Measurements from ENCODE around the gene CHID1.

The CHID1 gene

DNA sequence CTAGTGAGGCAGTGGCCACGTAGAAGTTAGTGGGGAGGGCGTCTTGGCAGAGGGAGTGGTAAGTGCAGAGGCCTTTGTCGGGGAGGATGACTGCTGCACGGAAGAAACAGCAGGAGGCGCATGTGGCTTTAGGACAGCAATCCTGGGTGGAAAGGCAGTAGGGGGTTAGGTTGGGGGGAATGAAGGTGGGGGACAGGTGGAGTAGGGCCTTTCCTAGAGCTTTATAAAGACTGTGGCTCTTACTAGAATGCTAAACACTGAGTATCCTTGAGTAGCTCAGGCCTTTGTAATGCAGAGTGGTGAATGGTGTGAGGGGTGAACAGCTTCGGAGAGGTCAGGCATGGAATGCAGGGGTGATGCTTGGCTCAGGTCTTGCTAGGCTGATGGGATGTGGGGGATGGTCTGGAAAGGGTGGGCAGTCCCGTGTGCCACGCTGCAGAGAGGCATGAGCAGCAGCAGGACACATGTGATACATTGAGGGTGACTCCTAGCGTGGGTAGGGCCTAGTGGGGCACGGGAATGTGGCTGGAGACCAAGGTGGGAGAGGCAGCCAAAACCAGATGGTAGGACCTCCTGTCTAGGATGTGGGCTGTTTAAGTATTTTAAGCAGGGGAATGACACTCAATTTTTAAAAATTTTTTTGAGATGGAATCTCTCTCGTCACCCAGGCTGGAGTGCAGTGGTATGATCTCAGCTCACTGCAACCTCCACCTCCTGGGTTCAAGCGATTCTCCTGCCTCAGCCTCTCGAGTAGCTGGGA is 34.3 kb upstream of the CHID1 start:
- peaks cover 14% of the 10 kb centered on the region for H3K36me3 Mint-ChIP-seq (ENCODE audit: insufficient read depth)
- DNase-seq (no peak), ATAC-seq (replicated peaks) (no peak)
- H3K27ac Mint-ChIP-seq: peak overlapping the region in 1 of 2 donors; percentile 87
- H3K27me3 Mint-ChIP-seq: no peaks in the 10 kb centered on the region
- H3K4me1 Mint-ChIP-seq (ENCODE audit: low read depth in 2 of 2): peaks cover 39 to 53% of the 10 kb centered on the region in 2 donors
- H3K9me3 Mint-ChIP-seq: peaks cover 0 to 2% of the 10 kb centered on the region in 2 donors
- no peak overlapping the region for H3K4me3 Mint-ChIP-seq

DNA sequence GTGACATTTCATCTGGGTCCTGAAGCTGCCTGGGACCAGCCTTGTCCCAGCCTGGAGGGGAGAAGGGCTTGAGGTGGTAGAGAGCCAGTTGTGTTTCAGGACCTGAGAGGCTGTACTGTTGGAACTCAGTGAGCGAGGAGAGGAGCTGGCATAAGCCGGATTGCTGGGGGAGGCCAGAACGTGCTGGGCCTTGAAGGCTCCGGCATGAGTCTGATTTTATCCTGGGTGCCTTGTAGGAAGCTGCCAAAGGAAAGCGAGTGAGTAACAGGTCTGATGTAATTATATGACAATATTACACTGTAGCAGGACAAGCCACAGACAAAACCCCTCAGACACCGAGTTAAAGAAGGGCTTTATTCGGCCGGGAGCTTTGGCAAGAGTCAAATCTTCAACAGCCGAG is 32.2 kb upstream of the CHID1 start:
- Mint-ChIP-seq H3K4me3 (no peak overlapping the region), H3K36me3 (ENCODE audit: insufficient read depth) (peaks cover 16% of the 10 kb centered on the region), H3K27ac (peak overlapping the region in 1 of 2 donors; percentile 38), H3K4me1 (ENCODE audit: low read depth in 2 of 2) (peaks cover 41 to 64% of the 10 kb centered on the region in 2 donors), H3K9me3 (no peaks in the 10 kb centered on the region), H3K27me3 (no peaks in the 10 kb centered on the region)
- no peak for DNase-seq
- no peak for ATAC-seq (replicated peaks)

DNA sequence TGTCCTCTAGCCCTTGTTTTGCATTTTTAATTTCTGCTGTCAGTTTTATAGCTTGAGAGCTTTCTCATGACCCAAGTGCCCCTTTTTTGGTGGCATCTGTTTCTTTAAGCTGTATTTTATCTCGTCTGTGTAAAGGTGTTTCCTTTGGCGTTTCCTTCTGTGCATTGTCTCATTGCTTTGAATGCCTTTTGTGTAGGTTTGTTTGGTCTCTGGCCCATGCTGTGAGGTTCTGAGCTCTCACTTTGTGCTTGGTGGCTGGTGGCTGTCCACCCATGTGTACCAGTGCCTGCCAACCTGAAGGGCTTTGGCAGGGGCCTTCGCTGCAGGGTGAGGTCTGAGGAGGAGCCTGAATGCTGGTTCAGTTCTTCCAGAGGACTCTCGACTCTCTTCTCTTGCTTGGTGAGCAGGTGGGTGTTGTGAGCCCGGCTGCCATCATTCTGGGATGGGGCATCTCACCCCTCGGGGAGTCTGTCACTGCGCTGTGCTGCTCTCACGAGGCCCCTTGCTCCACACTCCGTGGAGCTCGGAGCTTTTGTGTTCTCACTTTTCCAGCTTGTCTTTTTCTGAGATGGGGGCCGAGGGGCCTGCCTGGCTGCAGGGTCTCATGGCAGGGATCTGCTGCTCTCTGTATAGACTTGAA is 30.0 kb upstream of the CHID1 start:
- H3K36me3 Mint-ChIP-seq (ENCODE audit: insufficient read depth): peaks cover 15% of the 10 kb centered on the region
- H3K27ac Mint-ChIP-seq: peak overlapping the region; percentile 54 to 67
- peaks cover 40 to 70% of the 10 kb centered on the region in 2 donors for H3K4me1 Mint-ChIP-seq (ENCODE audit: low read depth in 2 of 2)
- H3K4me3 Mint-ChIP-seq: peak overlapping the region in 1 of 2 donors; percentile 31
- H3K27me3 Mint-ChIP-seq: no peaks in the 10 kb centered on the region
- no peak for DNase-seq
- ATAC-seq (replicated peaks): no peak
- no peaks in the 10 kb centered on the region for H3K9me3 Mint-ChIP-seq

DNA sequence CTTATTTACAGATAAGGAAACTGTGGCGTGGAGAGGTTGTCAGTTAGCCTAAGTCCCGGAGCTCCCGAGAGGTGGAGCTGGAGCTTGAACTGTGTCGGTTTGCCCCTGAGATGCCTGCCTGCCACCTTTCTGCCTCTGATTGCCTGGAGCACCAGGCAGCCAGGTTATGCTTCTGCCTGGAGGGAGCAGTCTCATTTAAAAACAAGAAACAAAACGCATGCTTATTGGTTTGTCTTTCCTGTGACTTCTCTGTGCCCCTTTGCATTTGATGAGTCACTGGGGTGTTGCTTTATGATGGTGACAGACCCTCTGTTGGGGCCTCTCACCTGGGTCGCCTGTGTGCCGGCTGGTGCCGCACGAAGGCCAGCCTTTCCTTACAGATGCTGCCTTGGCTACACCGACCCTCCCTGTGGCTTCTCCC is 27.2 kb upstream of the CHID1 start:
- no peak overlapping the region for H3K4me3 Mint-ChIP-seq
- peaks cover 34 to 66% of the 10 kb centered on the region in 2 donors for H3K4me1 Mint-ChIP-seq (ENCODE audit: low read depth in 2 of 2)
- ATAC-seq (replicated peaks) (no peak), DNase-seq (no peak)
- no peaks in the 10 kb centered on the region for H3K27me3 Mint-ChIP-seq
- no peak overlapping the region for H3K27ac Mint-ChIP-seq
- peaks cover 13% of the 10 kb centered on the region for H3K36me3 Mint-ChIP-seq (ENCODE audit: insufficient read depth)
- H3K9me3 Mint-ChIP-seq: no peaks in the 10 kb centered on the region

DNA sequence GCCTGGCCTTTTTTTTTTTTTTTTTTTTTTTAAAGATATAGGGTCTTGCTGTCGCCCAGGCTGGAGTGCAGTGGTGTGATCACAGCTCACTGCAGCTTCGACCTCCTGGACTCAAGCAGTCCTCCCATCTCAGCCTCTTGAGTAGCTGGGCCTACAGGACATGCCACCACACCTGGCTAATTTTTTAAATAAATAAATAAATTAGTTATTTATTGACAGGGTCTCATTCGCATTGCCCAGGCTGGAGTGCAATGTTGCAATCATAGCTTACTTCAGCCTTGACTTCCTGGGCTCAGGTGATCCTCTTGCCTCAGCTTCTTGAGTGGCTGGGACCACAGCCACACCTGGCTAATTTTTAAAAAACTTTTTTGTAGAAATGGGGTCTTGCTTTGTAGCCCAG is 25.6 kb upstream of the CHID1 start:
- no peak overlapping the region for H3K4me3 Mint-ChIP-seq
- H3K27ac Mint-ChIP-seq: peak overlapping the region in 1 of 2 donors; percentile 52
- H3K9me3 Mint-ChIP-seq: no peaks in the 10 kb centered on the region
- no peaks in the 10 kb centered on the region for H3K27me3 Mint-ChIP-seq
- ATAC-seq (replicated peaks) (no peak), DNase-seq (no peak)
- H3K4me1 Mint-ChIP-seq (ENCODE audit: low read depth in 2 of 2): peaks cover 32 to 63% of the 10 kb centered on the region in 2 donors
- peaks cover 16% of the 10 kb centered on the region for H3K36me3 Mint-ChIP-seq (ENCODE audit: insufficient read depth)

DNA sequence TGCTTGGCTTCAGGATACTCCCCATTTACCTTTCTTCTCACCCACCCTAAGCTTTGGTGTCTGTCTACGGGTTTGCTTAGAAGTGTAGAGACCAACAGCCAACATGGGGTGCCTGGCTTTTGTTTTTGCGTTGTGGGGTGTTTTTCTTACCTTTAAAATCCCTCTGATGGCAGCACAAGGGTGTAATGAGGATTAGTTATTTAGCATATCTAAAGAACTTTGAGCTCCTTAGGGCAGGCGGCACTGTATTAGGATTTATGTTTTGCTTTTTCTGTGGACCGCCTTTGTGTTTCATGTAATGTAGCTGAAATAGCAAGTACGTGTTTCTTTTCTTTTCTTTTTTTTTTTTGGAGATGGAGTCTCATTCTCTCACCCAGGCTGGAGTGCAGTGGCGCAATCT is 23.9 kb upstream of the CHID1 start:
- Mint-ChIP-seq H3K4me1 (ENCODE audit: low read depth in 2 of 2) (peaks cover 26 to 52% of the 10 kb centered on the region in 2 donors), H3K9me3 (no peaks in the 10 kb centered on the region), H3K27ac (no peak overlapping the region), H3K27me3 (no peaks in the 10 kb centered on the region), H3K36me3 (ENCODE audit: insufficient read depth) (peaks cover 16% of the 10 kb centered on the region), H3K4me3 (no peak overlapping the region)
- no peak for DNase-seq
- ATAC-seq (replicated peaks): no peak

DNA sequence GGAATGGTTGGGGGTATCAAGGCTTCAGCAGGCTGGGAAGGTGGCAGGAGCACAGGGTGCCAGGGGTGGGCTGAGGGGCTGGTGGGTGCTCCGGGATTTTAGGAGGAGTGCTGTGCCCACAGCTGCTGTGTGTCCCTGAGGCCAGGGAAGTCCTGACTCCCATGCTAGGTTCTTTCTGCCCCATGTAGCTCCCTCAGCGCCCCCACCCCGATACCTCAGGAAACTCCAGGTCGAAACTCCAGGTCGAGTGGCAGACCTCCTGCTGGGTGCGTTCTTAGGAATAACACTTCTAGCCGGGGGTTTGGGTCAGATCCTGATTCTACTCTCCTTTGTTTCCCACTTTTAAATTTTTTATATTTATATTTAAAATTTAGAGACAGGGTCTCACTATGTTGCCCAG is 23.3 kb upstream of the CHID1 start:
- Mint-ChIP-seq H3K27ac (peak overlapping the region in 1 of 2 donors; percentile 74), H3K4me1 (ENCODE audit: low read depth in 2 of 2) (peaks cover 28 to 47% of the 10 kb centered on the region in 2 donors), H3K36me3 (ENCODE audit: insufficient read depth) (peaks cover 19% of the 10 kb centered on the region), H3K9me3 (no peaks in the 10 kb centered on the region), H3K4me3 (no peak overlapping the region), H3K27me3 (no peaks in the 10 kb centered on the region)
- ATAC-seq (replicated peaks) (no peak), DNase-seq (no peak)

DNA sequence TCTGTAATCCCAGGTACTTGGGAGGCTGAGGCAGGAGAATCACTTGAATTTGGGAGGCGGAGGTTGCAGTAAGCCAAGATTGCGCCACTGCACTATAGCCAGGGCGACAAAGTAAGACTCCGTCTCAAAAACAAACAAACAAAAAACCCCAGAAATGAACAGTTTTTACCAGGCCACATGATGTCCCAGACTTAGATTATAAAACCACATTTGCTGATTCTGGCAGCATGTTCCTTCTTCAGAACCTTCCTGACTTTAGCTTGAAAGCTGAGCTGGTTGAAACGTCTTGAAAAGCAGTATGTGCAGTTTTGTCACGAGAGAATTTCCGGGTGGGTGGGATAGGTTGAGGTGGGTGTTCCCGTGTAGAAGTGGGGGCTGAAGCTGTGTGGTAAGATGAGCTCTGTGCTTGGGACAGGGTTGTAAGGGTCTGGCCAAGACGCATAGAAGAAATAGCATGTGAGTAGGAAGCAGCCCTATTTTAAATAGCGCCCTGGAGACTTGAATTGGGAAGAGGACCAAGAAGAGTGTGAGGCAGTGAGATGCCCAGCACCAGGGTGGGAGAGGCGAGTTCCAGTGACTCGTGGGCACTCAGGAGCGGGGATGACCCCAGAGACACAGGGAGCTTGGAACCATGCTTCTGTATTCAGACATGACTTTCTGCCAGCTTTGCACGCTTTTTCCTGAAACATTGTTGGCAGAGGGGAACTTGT is 22.7 kb upstream of the CHID1 start:
- H3K9me3 Mint-ChIP-seq: no peaks in the 10 kb centered on the region
- DNase-seq (no peak), ATAC-seq (replicated peaks) (no peak)
- H3K4me3 Mint-ChIP-seq: no peak overlapping the region
- H3K4me1 Mint-ChIP-seq (ENCODE audit: low read depth in 2 of 2): peaks cover 32 to 49% of the 10 kb centered on the region in 2 donors
- peak overlapping the region in 1 of 2 donors; percentile 74 for H3K27ac Mint-ChIP-seq
- peaks cover 17% of the 10 kb centered on the region for H3K36me3 Mint-ChIP-seq (ENCODE audit: insufficient read depth)
- no peaks in the 10 kb centered on the region for H3K27me3 Mint-ChIP-seq

DNA sequence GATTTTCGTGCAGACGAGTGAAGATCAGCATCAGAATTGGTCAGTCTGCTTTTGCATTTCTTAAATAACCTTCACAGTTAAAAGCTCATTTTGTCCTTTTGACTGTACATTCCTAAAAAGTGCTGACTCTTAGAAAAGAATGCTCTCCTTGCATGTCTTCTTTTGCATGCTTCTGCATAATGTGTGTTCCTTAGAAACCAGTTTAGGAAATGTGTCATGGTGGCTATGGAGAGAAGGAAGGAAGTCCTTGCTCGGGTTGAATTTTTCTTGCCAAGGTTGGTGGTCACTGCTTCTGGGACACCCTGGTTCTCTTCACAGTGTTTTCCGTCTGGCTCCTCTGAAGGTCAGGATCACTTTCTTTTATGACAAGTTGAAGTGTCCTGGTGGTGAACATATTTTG is 21.8 kb upstream of the CHID1 start:
- H3K9me3 Mint-ChIP-seq: no peaks in the 10 kb centered on the region
- DNase-seq (no peak), ATAC-seq (replicated peaks) (no peak)
- H3K4me1 Mint-ChIP-seq (ENCODE audit: low read depth in 2 of 2): peaks cover 37 to 48% of the 10 kb centered on the region in 2 donors
- H3K4me3 Mint-ChIP-seq: no peak overlapping the region
- H3K27ac Mint-ChIP-seq: peak overlapping the region in 1 of 2 donors; percentile 74
- peaks cover 20% of the 10 kb centered on the region for H3K36me3 Mint-ChIP-seq (ENCODE audit: insufficient read depth)
- no peaks in the 10 kb centered on the region for H3K27me3 Mint-ChIP-seq

DNA sequence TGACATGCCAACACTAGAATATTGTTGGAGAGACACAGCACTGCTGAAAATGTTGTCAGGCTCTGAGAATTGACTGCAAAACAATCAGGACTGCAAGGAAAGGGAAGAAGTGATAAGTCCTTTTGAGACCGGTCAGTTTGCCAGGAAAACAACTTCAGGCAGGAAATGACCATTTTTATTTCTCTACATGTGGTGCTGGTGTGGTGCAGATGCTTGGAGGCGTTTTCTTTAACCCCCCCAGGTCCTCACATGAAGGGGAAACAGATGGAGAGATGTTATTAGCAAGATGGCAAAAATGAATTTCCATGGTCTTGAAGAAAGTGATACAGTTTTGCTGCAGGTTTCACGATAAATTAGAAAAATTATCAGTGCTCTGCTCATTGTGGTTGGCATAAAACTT is 20.8 kb upstream of the CHID1 start:
- Mint-ChIP-seq H3K4me1 (ENCODE audit: low read depth in 2 of 2) (peaks cover 47 to 50% of the 10 kb centered on the region in 2 donors), H3K27ac (peak overlapping the region in 1 of 2 donors; percentile 45), H3K4me3 (no peak overlapping the region)

DNA sequence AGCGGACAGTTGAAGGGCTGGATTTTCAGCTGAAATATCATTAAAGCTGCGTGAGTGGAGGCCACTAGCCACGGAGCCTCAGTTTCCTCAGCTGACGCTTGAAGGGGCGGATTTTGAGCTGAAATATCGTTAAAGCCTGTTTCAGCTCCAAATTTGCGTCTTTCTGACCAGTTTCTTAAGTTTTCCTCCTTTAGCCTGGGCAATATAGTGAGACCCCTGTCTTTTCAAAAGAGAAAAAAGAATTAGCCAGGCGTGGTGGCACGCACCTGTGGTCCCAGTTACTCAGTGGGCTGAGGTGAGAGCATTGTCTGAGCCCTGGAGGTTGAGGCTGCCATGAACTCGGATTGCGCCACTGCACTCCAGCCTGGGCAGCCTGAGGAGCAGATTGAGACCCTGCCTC is 18.8 kb upstream of the CHID1 start:
- no peak for DNase-seq
- Mint-ChIP-seq H3K4me1 (ENCODE audit: low read depth in 2 of 2) (peaks cover 43 to 45% of the 10 kb centered on the region in 2 donors), H3K9me3 (no peaks in the 10 kb centered on the region), H3K27me3 (no peaks in the 10 kb centered on the region), H3K36me3 (ENCODE audit: insufficient read depth) (peaks cover 36% of the 10 kb centered on the region), H3K4me3 (no peak overlapping the region), H3K27ac (peak overlapping the region in 1 of 2 donors; percentile 32)
- ATAC-seq (replicated peaks): no peak

More for the DNA sequence above, 20.8 kb upstream of the CHID1 start:
- no peak for ATAC-seq (replicated peaks)
- Mint-ChIP-seq H3K27me3 (no peaks in the 10 kb centered on the region), H3K9me3 (no peaks in the 10 kb centered on the region), H3K36me3 (ENCODE audit: insufficient read depth) (peaks cover 30% of the 10 kb centered on the region)
- DNase-seq: no peak

DNA sequence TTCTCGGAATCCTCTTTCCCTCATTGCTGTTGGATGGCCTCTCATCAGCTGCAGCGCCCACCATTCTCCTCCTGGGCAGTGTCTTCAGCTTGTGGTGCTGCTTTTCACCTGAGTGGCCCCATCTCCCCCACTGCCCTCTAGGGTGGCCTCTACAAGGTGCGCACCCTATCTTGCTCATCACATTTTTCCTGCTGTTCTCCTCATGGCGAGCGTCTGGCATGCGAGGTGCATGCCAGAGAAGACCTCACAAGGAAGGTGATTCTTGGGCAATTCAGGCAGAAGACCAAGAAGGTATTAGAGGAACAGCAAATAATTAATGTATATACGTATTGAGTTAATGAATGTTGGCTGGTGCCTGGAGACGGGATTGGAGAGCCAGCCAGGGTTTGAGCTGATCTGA is 18.2 kb upstream of the CHID1 start:
- Mint-ChIP-seq H3K9me3 (no peaks in the 10 kb centered on the region), H3K4me1 (ENCODE audit: low read depth in 2 of 2) (peaks cover 40 to 45% of the 10 kb centered on the region in 2 donors), H3K4me3 (peak overlapping the region in 1 of 2 donors; percentile 13), H3K27me3 (no peaks in the 10 kb centered on the region), H3K27ac (peak overlapping the region in 1 of 2 donors; percentile 32), H3K36me3 (ENCODE audit: insufficient read depth) (peaks cover 36% of the 10 kb centered on the region)
- DNase-seq (no peak), ATAC-seq (replicated peaks) (no peak)

DNA sequence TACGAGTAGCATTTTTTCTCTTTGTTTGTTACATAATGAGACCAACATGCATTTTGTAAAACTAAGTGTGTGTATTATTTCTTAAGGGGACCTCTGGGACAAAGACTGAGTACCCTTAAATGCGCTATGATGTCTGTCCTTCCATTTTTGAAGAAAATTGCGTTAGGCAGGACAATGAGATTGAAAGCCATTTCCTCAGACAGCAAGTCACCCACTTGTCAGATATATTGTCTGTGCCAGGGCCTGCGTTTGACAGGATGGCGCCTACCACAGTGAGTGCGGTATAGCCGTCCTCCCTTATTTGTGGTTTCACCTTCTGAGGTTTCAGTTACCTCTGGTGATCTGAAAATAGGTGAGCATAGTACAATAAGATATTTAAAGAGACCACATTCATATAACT is 17.3 kb upstream of the CHID1 start:
- DNase-seq: peak; percentile 16 to 31 (median 18)
- H3K36me3 Mint-ChIP-seq (ENCODE audit: insufficient read depth): peaks cover 34% of the 10 kb centered on the region
- peaks cover 33 to 36% of the 10 kb centered on the region in 2 donors for H3K4me1 Mint-ChIP-seq (ENCODE audit: low read depth in 2 of 2)
- H3K27ac Mint-ChIP-seq: peak overlapping the region in 1 of 2 donors; percentile 87
- H3K4me3 Mint-ChIP-seq: peak overlapping the region; percentile 81 to 84
- no peaks in the 10 kb centered on the region for H3K27me3 Mint-ChIP-seq
- ATAC-seq (replicated peaks): peak; percentile 53
- no peaks in the 10 kb centered on the region for H3K9me3 Mint-ChIP-seq

Data from effector memory CD8-positive, alpha-beta T cell (primary cell).